H9 (cell line): ENCODE measurements around the gene BMERB1. TPM values are rescaled to one million over a fixed set of nuclear protein-coding genes. Genes with fewer than 3 reads are reported as not detected.
"Not testable (repeated sequence)": the region's sequence is repeated elsewhere in the genome, so short reads cannot be mapped to it uniquely, and the experiment has no call there.

Experiments used
- DNase-seq: peaks from one replicate; pipeline ENCODE4 v3.0.0-alpha.2; 2017
- H2AFZ ChIP-seq: one replicate; pipeline ENCODE4 v1.6.1; 2013; ENCODE audit warnings: mild to moderate bottlenecking, low read length, control low read depth, moderate library complexity
- H2AK5ac ChIP-seq: 2 replicates; pipeline ENCODE4 v1.6.1; 2013; ENCODE audit warnings: low read length, control low read depth, mixed read lengths; ENCODE audit not compliant: insufficient read length
- H2BK120ac ChIP-seq: one replicate; pipeline ENCODE4 v1.6.1; 2013; ENCODE audit warnings: low read depth, mild to moderate bottlenecking, low read length, control low read depth, inconsistent platforms; ENCODE audit not compliant: poor library complexity, severe bottlenecking
- H2BK12ac ChIP-seq: 2 replicates; pipeline ENCODE4 v1.6.1; 2013; ENCODE audit warnings: low read length, control low read depth, mixed read lengths, low read depth; ENCODE audit not compliant: insufficient read length
- H2BK15ac ChIP-seq: 2 replicates; pipeline ENCODE4 v1.6.1; 2013; ENCODE audit warnings: low read depth, low read length, control low read depth
- H2BK20ac ChIP-seq: one replicate; pipeline ENCODE4 v1.6.1; 2013; ENCODE audit warnings: low read depth, mild to moderate bottlenecking, low read length, control low read depth, inconsistent platforms; ENCODE audit not compliant: poor library complexity, severe bottlenecking
- H2BK5ac ChIP-seq: 2 replicates; pipeline ENCODE4 v1.6.1; 2013; ENCODE audit warnings: low read length, control low read depth, mixed read lengths; ENCODE audit not compliant: insufficient read length
- H3K14ac ChIP-seq: 2 replicates; pipeline ENCODE4 v1.6.1; 2013; ENCODE audit warnings: low read length, control low read depth; ENCODE audit not compliant: insufficient read depth
- H3K18ac ChIP-seq: 2 replicates; pipeline ENCODE4 v1.6.1; 2013; ENCODE audit warnings: low read depth, mild to moderate bottlenecking, mixed read lengths, low read length, control low read depth; ENCODE audit not compliant: insufficient read length
- H3K23ac ChIP-seq: 2 replicates; pipeline ENCODE4 v1.6.1; 2013; ENCODE audit warnings: low read length, control low read depth, mixed read lengths, low read depth; ENCODE audit not compliant: insufficient read length
- H3K23me2 ChIP-seq: 2 replicates; pipeline ENCODE4 v1.6.1; 2013; ENCODE audit warnings: low read depth, mild to moderate bottlenecking, mixed read lengths, low read length, control low read depth; ENCODE audit not compliant: insufficient read length, poor library complexity, severe bottlenecking
- H3K27ac ChIP-seq: 2 replicates; pipeline ENCODE4 v1.5.1; 2013; ENCODE audit warnings: low read length, control low read depth, mixed read lengths, low read depth; ENCODE audit not compliant: insufficient read length
- H3K27me3 ChIP-seq: 2 replicates; pipeline ENCODE4 v1.6.1; 2013; ENCODE audit warnings: low read length, control low read depth, inconsistent platforms; ENCODE audit not compliant: insufficient read depth
- H3K4ac ChIP-seq: 2 replicates; pipeline ENCODE4 v1.6.1; 2013; ENCODE audit warnings: low read depth, mild to moderate bottlenecking, control low read depth, inconsistent platforms, low read length, moderate library complexity
- H3K4me1 ChIP-seq: 2 replicates; pipeline ENCODE4 v1.6.1; 2013; ENCODE audit warnings: low read length, control low read depth, inconsistent platforms; ENCODE audit not compliant: insufficient read depth
- H3K4me2 ChIP-seq: 2 replicates; pipeline ENCODE4 v1.6.1; 2013; ENCODE audit warnings: low read length, control low read depth, mixed read lengths; ENCODE audit not compliant: insufficient read length, insufficient read depth
- H3K56ac ChIP-seq: 2 replicates; pipeline ENCODE4 v1.6.1; 2013; ENCODE audit warnings: low read depth, mild to moderate bottlenecking, mixed read lengths, low read length, control low read depth; ENCODE audit not compliant: insufficient read length
- H3K79me1 ChIP-seq: 2 replicates; pipeline ENCODE4 v1.6.1; 2013; ENCODE audit warnings: low read depth, mild to moderate bottlenecking, moderate library complexity, low read length, control low read depth, inconsistent platforms; ENCODE audit not compliant: insufficient read depth, poor library complexity, severe bottlenecking
- H3K79me2 ChIP-seq: 2 replicates; pipeline ENCODE4 v1.6.1; 2013; ENCODE audit warnings: low read length, control low read depth, inconsistent platforms; ENCODE audit not compliant: insufficient read depth
- H3K9ac ChIP-seq: 2 replicates; pipeline ENCODE4 v1.6.1; 2013; ENCODE audit warnings: low read length, control low read depth, mixed read lengths; ENCODE audit not compliant: insufficient read length; ENCODE audit errors: extremely low read depth
- H3K9me3 ChIP-seq: one replicate; pipeline ENCODE4 v1.6.1; 2013; ENCODE audit warnings: low read depth, low read length, inconsistent platforms; ENCODE audit not compliant: control insufficient read depth
- H3T11ph ChIP-seq: one replicate; pipeline ENCODE4 v1.6.1; 2013; ENCODE audit warnings: mild to moderate bottlenecking, low read length, control low read depth, inconsistent platforms
- H4K20me1 ChIP-seq: one replicate; pipeline ENCODE4 v1.6.1; 2013; ENCODE audit not compliant: control insufficient read depth, insufficient read length, insufficient read depth
- H4K5ac ChIP-seq: 2 replicates; pipeline ENCODE4 v1.6.1; 2013; ENCODE audit warnings: low read depth, mild to moderate bottlenecking, mixed read lengths, low read length, control low read depth; ENCODE audit not compliant: insufficient read length
- H4K8ac ChIP-seq: replicated peaks from 2 replicates; pipeline ENCODE4 v1.6.1; 2013; ENCODE audit warnings: low read length, control low read depth, mixed read lengths, low read depth; ENCODE audit not compliant: insufficient read length
- H4K91ac ChIP-seq: 2 replicates; pipeline ENCODE4 v1.6.1; 2013; ENCODE audit warnings: low read depth, mild to moderate bottlenecking, moderate library complexity, mixed read lengths, low read length, control low read depth; ENCODE audit not compliant: insufficient read length
- H3K27ac Mint-ChIP-seq, 3 experiments: 2 replicates in 2 of 3; 3 replicates in 1 of 3; pipeline ENCODE4 v1.8.0; 2020 to 2021; ENCODE audit warnings: mixed read lengths in 3 of 3, mild to moderate bottlenecking in 1 of 3, moderate library complexity in 1 of 3
- H3K27me3 Mint-ChIP-seq: 2 replicates; pipeline ENCODE4 v1.8.0; 2021; ENCODE audit warnings: low read depth, mild to moderate bottlenecking, moderate library complexity, mixed read lengths
- H3K36me3 Mint-ChIP-seq, 3 experiments: 2 replicates in 2 of 3; 3 replicates in 1 of 3; pipeline ENCODE4 v1.8.0; 2020 to 2021; ENCODE audit warnings: low read depth in 3 of 3, mixed read lengths in 3 of 3; ENCODE audit not compliant: insufficient read depth in 1 of 3
- H3K4me1 Mint-ChIP-seq, 2 experiments: 2 replicates each; pipeline ENCODE4 v1.8.0; 2020; ENCODE audit warnings: mixed read lengths in 2 of 2
- H3K4me3 Mint-ChIP-seq, 2 experiments: 2 replicates in 1 of 2; 3 replicates in 1 of 2; pipeline ENCODE4 v1.8.0; 2020 to 2021; ENCODE audit warnings: mild to moderate bottlenecking in 2 of 2, mixed read lengths in 2 of 2, moderate library complexity in 1 of 2
- H3K9me3 Mint-ChIP-seq, 2 experiments: 2 replicates in 1 of 2; 3 replicates in 1 of 2; pipeline ENCODE4 v1.8.0; 2020; ENCODE audit warnings: mild to moderate bottlenecking in 2 of 2, mixed read lengths in 2 of 2, moderate library complexity in 1 of 2
- WGBS: extraction: QIAGEN DNeasy Blood & Tissue Kit; methylation state at CpG from one replicate; pipeline ENCODE4 v1.1.7; 2013; ENCODE audit warnings: missing lambda C conversion rate, low lambda C conversion rate, mixed read lengths; ENCODE audit not compliant: insufficient read length; ENCODE audit errors: extremely low coverage; 5-methylcytosine and 5-hydroxymethylcytosine counted together
- total RNA-seq: library from RNA; stranded (reverse); gene quantifications from 2 replicates; pipeline ENCODE4 v1.2.1, GENCODE V29; 2021
- TF ChIP-seq, protein P1 (sequence below): fragments of 200-600 bp; sonication (generic); conservative IDR thresholded peaks from 3 replicates; pipeline ENCODE4 v1.8.0; 2021; ENCODE audit warnings: antibody characterized with exemption, mild to moderate bottlenecking

BMERB1 gene
- total RNA-seq, 1 experiment from 2014 or later = 19.5 TPM

DNA sequence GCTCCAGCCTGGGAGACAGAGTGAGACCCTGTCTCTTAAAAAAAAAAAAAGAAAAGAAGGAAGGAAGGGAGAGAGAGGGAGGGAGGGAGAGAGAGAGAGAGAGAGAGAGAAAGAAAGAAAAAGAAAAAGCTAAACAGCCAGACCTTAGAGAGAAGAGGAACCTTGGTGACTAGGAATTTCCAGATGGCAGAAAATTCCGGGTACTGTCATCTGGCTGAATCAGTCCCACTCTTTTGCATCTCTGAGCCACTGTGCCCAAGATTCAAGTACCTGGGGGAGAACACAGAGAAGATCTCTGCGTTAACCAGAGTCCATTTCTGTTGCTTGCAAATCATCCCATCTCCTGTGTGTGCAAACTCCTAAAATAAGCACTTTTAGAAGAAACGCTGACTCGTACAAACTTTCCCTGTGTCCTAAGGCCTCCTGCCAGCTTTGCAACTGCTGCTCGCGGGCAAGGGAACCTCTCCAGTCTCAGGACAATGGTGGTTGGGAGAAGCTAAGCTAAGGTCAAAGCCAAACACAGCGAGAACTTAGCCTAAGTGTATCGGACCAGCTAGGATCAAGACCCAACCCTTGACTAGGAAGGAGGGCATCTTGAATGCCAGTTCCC lies 18.0 kb downstream of the BMERB1 start:
- H3K79me2 ChIP-seq = no peaks in the 10 kb centered on the region
- no peaks in the 10 kb centered on the region for H3K9me3 ChIP-seq
- no peaks in the 10 kb centered on the region for H3K79me1 ChIP-seq
- peaks cover 0 to 5% of the 10 kb centered on the region in 2 experiments; a peak in 1 of 4 replicates for H3K4me1 Mint-ChIP-seq
- TF ChIP-seq, protein P1, sequence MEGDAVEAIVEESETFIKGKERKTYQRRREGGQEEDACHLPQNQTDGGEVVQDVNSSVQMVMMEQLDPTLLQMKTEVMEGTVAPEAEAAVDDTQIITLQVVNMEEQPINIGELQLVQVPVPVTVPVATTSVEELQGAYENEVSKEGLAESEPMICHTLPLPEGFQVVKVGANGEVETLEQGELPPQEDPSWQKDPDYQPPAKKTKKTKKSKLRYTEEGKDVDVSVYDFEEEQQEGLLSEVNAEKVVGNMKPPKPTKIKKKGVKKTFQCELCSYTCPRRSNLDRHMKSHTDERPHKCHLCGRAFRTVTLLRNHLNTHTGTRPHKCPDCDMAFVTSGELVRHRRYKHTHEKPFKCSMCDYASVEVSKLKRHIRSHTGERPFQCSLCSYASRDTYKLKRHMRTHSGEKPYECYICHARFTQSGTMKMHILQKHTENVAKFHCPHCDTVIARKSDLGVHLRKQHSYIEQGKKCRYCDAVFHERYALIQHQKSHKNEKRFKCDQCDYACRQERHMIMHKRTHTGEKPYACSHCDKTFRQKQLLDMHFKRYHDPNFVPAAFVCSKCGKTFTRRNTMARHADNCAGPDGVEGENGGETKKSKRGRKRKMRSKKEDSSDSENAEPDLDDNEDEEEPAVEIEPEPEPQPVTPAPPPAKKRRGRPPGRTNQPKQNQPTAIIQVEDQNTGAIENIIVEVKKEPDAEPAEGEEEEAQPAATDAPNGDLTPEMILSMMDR = no peak
- H3T11ph ChIP-seq = no peak overlapping the region
- no CpG with 5 or more reads among the region's 8 CpGs for WGBS
- no peak overlapping the region for H4K8ac ChIP-seq
- no peaks in the 10 kb centered on the region for H3K27me3 ChIP-seq
- peak overlapping the region; percentile 51 for H4K5ac ChIP-seq
- H3K27ac ChIP-seq = no peak overlapping the region
- peak overlapping the region; percentile 89 for H4K91ac ChIP-seq
- H3K27ac Mint-ChIP-seq = peak overlapping the region in 2 of 3 experiments; percentile 34 to 66; a peak in 2 of 7 replicates
- no peaks in the 10 kb centered on the region for H4K20me1 ChIP-seq
- no peak overlapping the region for H3K23ac ChIP-seq
- H3K4me2 ChIP-seq = no peak overlapping the region
- no peaks in the 10 kb centered on the region for H3K23me2 ChIP-seq
- no peak overlapping the region; the same call in 1 of the 2 replicates for H3K14ac ChIP-seq
- H3K9ac ChIP-seq = no peak overlapping the region
- no peak overlapping the region for H2BK12ac ChIP-seq
- H3K4me1 ChIP-seq = no peaks in the 10 kb centered on the region
- no peak overlapping the region for H3K4ac ChIP-seq
- H3K18ac ChIP-seq = peak overlapping the region; percentile 24
- H3K56ac ChIP-seq = no peak overlapping the region
- H2BK5ac ChIP-seq = no peak overlapping the region
- no peak overlapping the region for H2BK20ac ChIP-seq
- peak overlapping the region; percentile 50 for H2AK5ac ChIP-seq
- no peak overlapping the region for H2BK120ac ChIP-seq
- no peak for DNase-seq
- no peak overlapping the region for H3K4me3 Mint-ChIP-seq
- no peaks in the 10 kb centered on the region for H3K27me3 Mint-ChIP-seq
- H2AFZ ChIP-seq = no peak overlapping the region
- no peak overlapping the region for H2BK15ac ChIP-seq
- no peaks in the 10 kb centered on the region for H3K9me3 Mint-ChIP-seq
- no peaks in the 10 kb centered on the region; a peak in 1 of 7 replicates for H3K36me3 Mint-ChIP-seq

DNA sequence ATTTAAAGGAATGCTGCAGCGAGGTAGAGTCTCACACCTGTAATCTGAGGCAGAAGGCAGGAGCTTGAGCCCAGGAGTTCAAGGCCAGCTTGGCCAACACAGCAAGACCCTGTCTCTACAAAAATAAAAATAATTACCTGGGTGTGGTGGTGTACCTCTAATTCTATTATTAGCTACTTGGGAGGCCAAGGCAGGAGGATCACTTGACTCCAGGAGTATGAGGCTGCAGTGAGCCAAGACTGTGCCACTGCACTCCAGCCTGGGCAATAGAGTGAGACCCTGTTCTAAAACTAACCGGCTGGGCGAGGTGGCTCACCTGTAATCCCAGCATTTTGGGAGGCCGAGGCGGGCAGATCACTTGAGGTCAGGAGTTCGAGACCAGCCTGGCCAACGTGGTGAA lies 18.9 kb downstream of the BMERB1 start:
- no CpG with 5 or more reads among the region's 7 CpGs for WGBS

More for the DNA sequence above, 18.9 kb downstream of the BMERB1 start:
- not testable (repeated sequence) for H3T11ph ChIP-seq, H2BK5ac ChIP-seq, H3K9me3 Mint-ChIP-seq, H2AFZ ChIP-seq, H3K4me3 Mint-ChIP-seq, H3K27me3 ChIP-seq, H3K27ac Mint-ChIP-seq, H2BK12ac ChIP-seq, H3K4me1 ChIP-seq, H3K27me3 Mint-ChIP-seq, H3K4me2 ChIP-seq, H3K56ac ChIP-seq, H2BK20ac ChIP-seq, H3K4me1 Mint-ChIP-seq, H3K23me2 ChIP-seq, H3K9ac ChIP-seq, H2BK15ac ChIP-seq, H3K36me3 Mint-ChIP-seq, H4K8ac ChIP-seq, H2BK120ac ChIP-seq, H3K4ac ChIP-seq, H4K5ac ChIP-seq, H3K9me3 ChIP-seq, H4K20me1 ChIP-seq, DNase-seq, H3K79me2 ChIP-seq, H3K23ac ChIP-seq, H3K14ac ChIP-seq, H2AK5ac ChIP-seq, H4K91ac ChIP-seq, H3K18ac ChIP-seq, H3K27ac ChIP-seq, H3K79me1 ChIP-seq
